C4-2B (cell line): ENCODE data around the gene ARHGEF12.

Experiments used
- ZFX ChIP-seq: fragments of 450-650 bp; IDR thresholded peaks from 2 replicates; pipeline ENCODE4 v1.6.1; 2017
- TF ChIP-seq, protein P1 (sequence below): fragments of 450-650 bp; conservative IDR thresholded peaks from 2 replicates; pipeline ENCODE4 v1.5.1; 2017; ENCODE audit warnings: mild to moderate bottlenecking

DNA sequence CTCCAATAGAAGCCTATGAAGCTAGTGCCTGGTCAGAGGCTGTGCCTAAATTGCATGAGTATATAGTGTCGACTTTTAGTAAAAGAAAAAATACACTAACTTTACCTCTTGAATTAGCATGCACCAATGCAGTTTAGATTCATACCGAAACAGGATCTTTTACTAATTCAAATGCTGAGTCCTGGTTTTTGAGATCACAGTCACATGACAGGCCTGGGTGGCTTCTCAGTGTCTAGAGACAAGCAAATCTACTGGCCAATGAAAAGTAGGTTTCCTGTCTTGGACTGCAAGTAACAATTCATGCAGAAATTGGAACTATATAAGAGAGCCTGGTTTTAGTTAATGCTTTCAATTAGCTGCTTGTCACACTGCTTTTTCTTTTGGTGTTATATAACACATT, 7.2 kb downstream of the ARHGEF12 start:
- TF ChIP-seq, protein P1, sequence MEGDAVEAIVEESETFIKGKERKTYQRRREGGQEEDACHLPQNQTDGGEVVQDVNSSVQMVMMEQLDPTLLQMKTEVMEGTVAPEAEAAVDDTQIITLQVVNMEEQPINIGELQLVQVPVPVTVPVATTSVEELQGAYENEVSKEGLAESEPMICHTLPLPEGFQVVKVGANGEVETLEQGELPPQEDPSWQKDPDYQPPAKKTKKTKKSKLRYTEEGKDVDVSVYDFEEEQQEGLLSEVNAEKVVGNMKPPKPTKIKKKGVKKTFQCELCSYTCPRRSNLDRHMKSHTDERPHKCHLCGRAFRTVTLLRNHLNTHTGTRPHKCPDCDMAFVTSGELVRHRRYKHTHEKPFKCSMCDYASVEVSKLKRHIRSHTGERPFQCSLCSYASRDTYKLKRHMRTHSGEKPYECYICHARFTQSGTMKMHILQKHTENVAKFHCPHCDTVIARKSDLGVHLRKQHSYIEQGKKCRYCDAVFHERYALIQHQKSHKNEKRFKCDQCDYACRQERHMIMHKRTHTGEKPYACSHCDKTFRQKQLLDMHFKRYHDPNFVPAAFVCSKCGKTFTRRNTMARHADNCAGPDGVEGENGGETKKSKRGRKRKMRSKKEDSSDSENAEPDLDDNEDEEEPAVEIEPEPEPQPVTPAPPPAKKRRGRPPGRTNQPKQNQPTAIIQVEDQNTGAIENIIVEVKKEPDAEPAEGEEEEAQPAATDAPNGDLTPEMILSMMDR: no peak
- no peak for TF ChIP-seq ZFX
